SIG-M5 treated with dmso at 0.1 percent for 504 hours (cell line): ENCODE data around the gene KLHL13.
A peak's percentile ranks its signal among the peaks of the same experiment; 100 is the strongest.
"Not testable (repeated sequence)": the region's sequence is repeated elsewhere in the genome, so short reads cannot be mapped to it uniquely, and the experiment has no call there.

Source experiments
- DNase-seq: peaks from one replicate; lab custom pipeline; 2025; ENCODE audit not compliant: unreplicated experiment; lab: John Stamatoyannopoulos, UW

The KLHL13 gene

GRCh38 chrX:118074196-118074595, 42.4 kb downstream of the KLHL13 start:
- DNase-seq, result no peak

GRCh38 chrX:118066867-118067515, 49.6 kb downstream of the KLHL13 start:
- no peak for DNase-seq

- no peak for DNase-seq
Observed at GRCh38 chrX:118062817-118063615, 53.6 kb downstream of the KLHL13 start.

- DNase-seq, result peak; percentile 20
Observed at GRCh38 chrX:118062048-118062789, 54.4 kb downstream of the KLHL13 start.

GRCh38 chrX:118058924-118059323, 57.7 kb downstream of the KLHL13 start:
- no peak for DNase-seq

- DNase-seq, result no peak
Observed at GRCh38 chrX:118056870-118057269, 59.7 kb downstream of the KLHL13 start.

GRCh38 chrX:118049713-118050112, 66.9 kb downstream of the KLHL13 start:
- DNase-seq, result peak; percentile 2

GRCh38 chrX:118047446-118048186, 69.0 kb downstream of the KLHL13 start:
- no peak for DNase-seq

- no peak for DNase-seq
Observed at GRCh38 chrX:118039591-118039990, 77.0 kb downstream of the KLHL13 start.

- no peak for DNase-seq
Observed at GRCh38 chrX:118038614-118039365, 77.8 kb downstream of the KLHL13 start.

GRCh38 chrX:118026631-118027030, 90.0 kb downstream of the KLHL13 start:
- no peak for DNase-seq

- no peak for DNase-seq
Observed at GRCh38 chrX:118025226-118025625, 91.4 kb downstream of the KLHL13 start.

GRCh38 chrX:118024482-118024881, 92.1 kb downstream of the KLHL13 start:
- DNase-seq, result no peak

- DNase-seq, result no peak
Observed at GRCh38 chrX:118022753-118023152, 93.9 kb downstream of the KLHL13 start.

- DNase-seq, result no peak
Observed at GRCh38 chrX:118016422-118016821, 100.2 kb downstream of the KLHL13 start.

- DNase-seq, result not testable (repeated sequence)
Observed at GRCh38 chrX:118002417-118002816, 114.2 kb downstream of the KLHL13 start.

- DNase-seq, result no peak
Observed at GRCh38 chrX:118000518-118000917, 116.1 kb downstream of the KLHL13 start.

- no peak for DNase-seq
Observed at GRCh38 chrX:117998171-117998570, 118.4 kb downstream of the KLHL13 start.

GRCh38 chrX:117996918-117997480, 119.6 kb downstream of the KLHL13 start:
- DNase-seq, result no peak

- no peak for DNase-seq
Observed at GRCh38 chrX:117996408-117996807, 120.2 kb downstream of the KLHL13 start.
